Uterus (tissue), 2 donors: ENCODE data around the gene SHISA4.

ENCODE experiments used
- POLR2A ChIP-seq, 2 donors: fragments of 450-650 bp; IDR thresholded peaks; one replicate each; pipeline ENCODE4 v1.6.1; 2016; ENCODE audit warnings: antibody characterized with exemption in 2 of 2, mild to moderate bottlenecking in 1 of 2, moderate library complexity in 1 of 2
- TF ChIP-seq, protein P1 (sequence below), 4 experiments: fragments of 200-600 bp in 2 of 4; fragments of 450-650 bp in 2 of 4; sonication (generic) in 2 of 4; IDR thresholded peaks; one replicate each; pipeline ENCODE4 v1.5.1; 2016 to 2019; ENCODE audit warnings: antibody characterized with exemption in 4 of 4, mild to moderate bottlenecking in 2 of 4, moderate library complexity in 1 of 4

- TF ChIP-seq, protein P1, sequence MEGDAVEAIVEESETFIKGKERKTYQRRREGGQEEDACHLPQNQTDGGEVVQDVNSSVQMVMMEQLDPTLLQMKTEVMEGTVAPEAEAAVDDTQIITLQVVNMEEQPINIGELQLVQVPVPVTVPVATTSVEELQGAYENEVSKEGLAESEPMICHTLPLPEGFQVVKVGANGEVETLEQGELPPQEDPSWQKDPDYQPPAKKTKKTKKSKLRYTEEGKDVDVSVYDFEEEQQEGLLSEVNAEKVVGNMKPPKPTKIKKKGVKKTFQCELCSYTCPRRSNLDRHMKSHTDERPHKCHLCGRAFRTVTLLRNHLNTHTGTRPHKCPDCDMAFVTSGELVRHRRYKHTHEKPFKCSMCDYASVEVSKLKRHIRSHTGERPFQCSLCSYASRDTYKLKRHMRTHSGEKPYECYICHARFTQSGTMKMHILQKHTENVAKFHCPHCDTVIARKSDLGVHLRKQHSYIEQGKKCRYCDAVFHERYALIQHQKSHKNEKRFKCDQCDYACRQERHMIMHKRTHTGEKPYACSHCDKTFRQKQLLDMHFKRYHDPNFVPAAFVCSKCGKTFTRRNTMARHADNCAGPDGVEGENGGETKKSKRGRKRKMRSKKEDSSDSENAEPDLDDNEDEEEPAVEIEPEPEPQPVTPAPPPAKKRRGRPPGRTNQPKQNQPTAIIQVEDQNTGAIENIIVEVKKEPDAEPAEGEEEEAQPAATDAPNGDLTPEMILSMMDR (IDR thresholded peaks at IDR 0.05): no peak
- TF ChIP-seq POLR2A (IDR thresholded peaks at IDR 0.05): no peak
Observed at GRCh38 chr1:201937624-201938213, 49.0 kb downstream of the SHISA4 start.
